ENCODE data around the gene ZNF688. TPM values are rescaled to one million over a fixed set of nuclear protein-coding genes. Genes with fewer than 3 reads are reported as not detected.

Gene ZNF688
- total and polyA plus RNA-seq, 10 donors = 10.7 to 43.5 (median 24.8) TPM

GRCh38 chr16:30585022-30585399, 13.5 kb upstream of the ZNF688 start:
- no peak for TF ChIP-seq CTCF (IDR thresholded peaks at IDR 0.05 in 8 of 11, conservative IDR thresholded peaks at IDR 0.05 in 3 of 11)
- TF ChIP-seq POLR2AphosphoS5 (IDR thresholded peaks at IDR 0.05) = no peak
- TF ChIP-seq POLR2A (IDR thresholded peaks at IDR 0.05) = no peak
- Histone ChIP-seq H3K27me3 (replicated peaks in 1 of 7) (no peaks in the 10 kb centered on the region), H3K4me3 (peak overlapping the region; percentile 64 to 82 (median 74)), H3K9me3 (no peaks in the 10 kb centered on the region), H3K4me1 (peaks cover 10 to 68% (median 37%) of the 10 kb centered on the region in 6 donors), H3K36me3 (peaks cover 0 to 40% (median 24%) of the 10 kb centered on the region in 6 donors), H3K27ac (peak overlapping the region; percentile 85 to 93 (median 87))
- intact Hi-C loops (cut with DNase I; ENCODE audit: low total_unique reads) = no loop called here
- WGBS, 5 donors = 2 to 6% (median 3%) methylated on average over 10 to 23 of the region's 23 CpGs
- no peak for DNase-seq

GRCh38 chr16:30582611-30583340, 11.3 kb upstream of the ZNF688 start:
- no peak overlapping the region for H3K27ac ChIP-seq
- peaks cover 10 to 66% (median 37%) of the 10 kb centered on the region in 6 donors for H3K4me1 ChIP-seq
- H3K27me3 ChIP-seq (replicated peaks in 1 of 7) = no peaks in the 10 kb centered on the region
- H3K36me3 ChIP-seq = peaks cover 0 to 63% (median 26%) of the 10 kb centered on the region in 6 donors
- peak in 2 of 3 donors; percentile 12 to 23 for TF ChIP-seq POLR2AphosphoS5 (IDR thresholded peaks at IDR 0.05)
- TF ChIP-seq POLR2A (IDR thresholded peaks at IDR 0.05) = no peak
- no peak for DNase-seq
- no peak overlapping the region for H3K4me3 ChIP-seq
- WGBS, 5 donors = 94 to 97% (median 96%) methylated on average over 46 to 48 of the region's 48 CpGs
- intact Hi-C loops (cut with DNase I; ENCODE audit: low total_unique reads) = no loop called here
- no peaks in the 10 kb centered on the region for H3K9me3 ChIP-seq

- intact Hi-C loops (cut with DNase I; ENCODE audit: low total_unique reads) = no loop called here
- H3K36me3 ChIP-seq = peaks cover 0 to 76% (median 26%) of the 10 kb centered on the region in 6 donors
- TF ChIP-seq POLR2AphosphoS5 (IDR thresholded peaks at IDR 0.05) (no peak), CTCF (IDR thresholded peaks at IDR 0.05 in 8 of 11, conservative IDR thresholded peaks at IDR 0.05 in 3 of 11) (no peak), POLR2A (IDR thresholded peaks at IDR 0.05) (no peak)
- H3K4me1 ChIP-seq = peaks cover 10 to 52% (median 29%) of the 10 kb centered on the region in 6 donors
- WGBS, 5 donors = 91 to 95% (median 92%) methylated on average over 7 of the region's 7 CpGs
- no peak overlapping the region for H3K27ac ChIP-seq
- H3K4me3 ChIP-seq = no peak overlapping the region
- H3K27me3 ChIP-seq (replicated peaks in 1 of 7) = no peaks in the 10 kb centered on the region
- no peaks in the 10 kb centered on the region for H3K9me3 ChIP-seq
- DNase-seq = no peak
These were observed 9.9 kb upstream of the ZNF688 start for GRCh38 chr16:30581457-30581856.

- Histone ChIP-seq H3K9me3 (no peaks in the 10 kb centered on the region), H3K4me3 (no peak overlapping the region), H3K27ac (no peak overlapping the region), H3K27me3 (replicated peaks in 1 of 7) (no peaks in the 10 kb centered on the region), H3K4me1 (peaks cover 15 to 35% (median 24%) of the 10 kb centered on the region in 6 donors), H3K36me3 (peaks cover 0 to 44% (median 4%) of the 10 kb centered on the region in 6 donors)
- TF ChIP-seq POLR2AphosphoS5 (IDR thresholded peaks at IDR 0.05) (no peak), CTCF (IDR thresholded peaks at IDR 0.05 in 8 of 11, conservative IDR thresholded peaks at IDR 0.05 in 3 of 11) (no peak), POLR2A (IDR thresholded peaks at IDR 0.05) (no peak)
- 85 to 96% (median 94%) methylated on average over 1 of the region's 1 CpG for WGBS, 5 donors
- intact Hi-C loops (cut with DNase I; ENCODE audit: low total_unique reads) = no loop called here
- DNase-seq = no peak
These were observed 3.2 kb upstream of the ZNF688 start for GRCh38 chr16:30574678-30575077.

Data from spleen (tissue), 11 donors.